ENCODE results near the gene ARL15.

ARL15 gene

DNA sequence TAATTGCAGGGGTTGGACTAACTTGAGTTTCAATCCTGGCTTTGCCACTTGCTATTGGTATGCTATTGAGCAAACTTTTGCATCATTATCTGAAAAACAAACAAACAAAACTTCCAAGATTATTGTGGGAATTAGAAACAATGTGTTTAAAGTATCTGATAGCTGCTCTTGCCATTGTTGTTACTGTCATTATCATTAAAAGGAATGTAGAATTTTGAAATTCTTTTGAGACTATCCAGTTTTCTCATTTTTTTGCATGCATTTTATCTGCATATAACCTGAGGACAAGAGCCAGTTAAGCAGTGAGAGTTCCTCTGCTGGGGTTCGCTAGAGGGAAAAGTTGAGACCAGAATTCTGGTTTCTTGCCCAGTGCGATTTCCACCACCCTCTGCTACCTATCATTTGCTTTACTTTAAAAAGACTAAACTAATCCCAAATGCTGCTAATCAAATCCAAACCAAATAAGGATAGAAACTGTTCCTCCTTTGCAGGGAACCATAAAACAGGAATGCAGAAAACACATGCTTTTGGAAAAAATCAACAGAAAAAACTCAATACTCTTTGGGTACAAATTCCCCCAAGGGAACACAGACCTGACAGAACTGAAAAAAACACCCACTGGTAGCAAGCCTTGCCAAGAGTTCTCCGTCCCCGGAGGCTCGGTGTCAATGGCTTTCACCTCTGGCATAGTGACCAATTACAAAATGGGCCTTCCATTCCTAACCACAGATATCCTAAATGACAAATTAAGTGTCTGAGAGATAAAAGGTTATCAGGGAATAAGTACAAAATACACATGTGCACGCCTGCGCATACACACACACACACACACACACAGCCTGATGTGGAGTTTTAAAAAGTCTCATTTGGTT lies 373.7 kb downstream of the ARL15 start:
- no peak overlapping the region for H3K4me3 Mint-ChIP-seq
- TF ChIP-seq, protein P1, sequence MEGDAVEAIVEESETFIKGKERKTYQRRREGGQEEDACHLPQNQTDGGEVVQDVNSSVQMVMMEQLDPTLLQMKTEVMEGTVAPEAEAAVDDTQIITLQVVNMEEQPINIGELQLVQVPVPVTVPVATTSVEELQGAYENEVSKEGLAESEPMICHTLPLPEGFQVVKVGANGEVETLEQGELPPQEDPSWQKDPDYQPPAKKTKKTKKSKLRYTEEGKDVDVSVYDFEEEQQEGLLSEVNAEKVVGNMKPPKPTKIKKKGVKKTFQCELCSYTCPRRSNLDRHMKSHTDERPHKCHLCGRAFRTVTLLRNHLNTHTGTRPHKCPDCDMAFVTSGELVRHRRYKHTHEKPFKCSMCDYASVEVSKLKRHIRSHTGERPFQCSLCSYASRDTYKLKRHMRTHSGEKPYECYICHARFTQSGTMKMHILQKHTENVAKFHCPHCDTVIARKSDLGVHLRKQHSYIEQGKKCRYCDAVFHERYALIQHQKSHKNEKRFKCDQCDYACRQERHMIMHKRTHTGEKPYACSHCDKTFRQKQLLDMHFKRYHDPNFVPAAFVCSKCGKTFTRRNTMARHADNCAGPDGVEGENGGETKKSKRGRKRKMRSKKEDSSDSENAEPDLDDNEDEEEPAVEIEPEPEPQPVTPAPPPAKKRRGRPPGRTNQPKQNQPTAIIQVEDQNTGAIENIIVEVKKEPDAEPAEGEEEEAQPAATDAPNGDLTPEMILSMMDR (IDR thresholded peaks at IDR 0.05): no peak
- H3K9me3 Mint-ChIP-seq: peaks cover 3% of the 10 kb centered on the region
- peak overlapping the region; percentile 61 for H3K27ac Mint-ChIP-seq
- no peak for DNase-seq
- H3K4me1 Mint-ChIP-seq: peaks cover 13% of the 10 kb centered on the region
- no peaks in the 10 kb centered on the region for H3K27me3 Mint-ChIP-seq (ENCODE audit: low read depth, poor library complexity)
- H3K36me3 Mint-ChIP-seq (ENCODE audit: low read depth): peaks cover 20% of the 10 kb centered on the region

GRCh38 chr5:53934151-53934820 lies 376.1 kb downstream of the ARL15 start:
- Mint-ChIP-seq H3K27ac (no peak overlapping the region), H3K4me1 (peaks cover 13% of the 10 kb centered on the region), H3K4me3 (no peak overlapping the region), H3K27me3 (ENCODE audit: low read depth, poor library complexity) (no peaks in the 10 kb centered on the region), H3K9me3 (peaks cover 2% of the 10 kb centered on the region), H3K36me3 (ENCODE audit: low read depth) (peaks cover 11% of the 10 kb centered on the region)
- TF ChIP-seq, protein P1 (IDR thresholded peaks at IDR 0.05): no peak
- no peak for DNase-seq

- TF ChIP-seq, protein P1 (IDR thresholded peaks at IDR 0.05): no peak
- H3K27me3 Mint-ChIP-seq (ENCODE audit: low read depth, poor library complexity): no peaks in the 10 kb centered on the region
- H3K9me3 Mint-ChIP-seq: no peaks in the 10 kb centered on the region
- no peak overlapping the region for H3K4me3 Mint-ChIP-seq
- H3K36me3 Mint-ChIP-seq (ENCODE audit: low read depth): no peaks in the 10 kb centered on the region
- DNase-seq: no peak
- peaks cover 19% of the 10 kb centered on the region for H3K4me1 Mint-ChIP-seq
- no peak overlapping the region for H3K27ac Mint-ChIP-seq
Observed at GRCh38 chr5:53932351-53932750, 378.0 kb downstream of the ARL15 start.

DNA sequence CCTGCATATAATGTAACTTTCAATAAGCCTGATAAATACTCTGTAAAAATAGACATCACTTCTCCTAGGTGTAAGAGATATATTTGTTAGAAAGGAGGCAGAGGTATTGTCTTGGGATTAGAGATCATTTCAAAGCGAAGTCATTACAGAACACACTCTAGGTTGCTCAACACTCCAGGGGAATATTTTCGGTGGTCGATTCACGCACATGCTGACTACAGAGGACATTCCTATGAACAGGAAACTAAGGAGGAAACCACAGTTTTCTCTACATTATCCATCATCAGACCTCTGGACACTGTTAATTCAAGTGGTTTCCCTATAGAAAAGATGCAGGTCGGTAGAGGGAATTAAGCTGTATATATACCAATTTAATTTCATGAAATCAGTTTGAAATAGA lies 379.9 kb downstream of the ARL15 start:
- TF ChIP-seq, protein P1 (IDR thresholded peaks at IDR 0.05): no peak
- Mint-ChIP-seq H3K9me3 (no peaks in the 10 kb centered on the region), H3K4me1 (peaks cover 10% of the 10 kb centered on the region), H3K4me3 (no peak overlapping the region), H3K27ac (no peak overlapping the region), H3K27me3 (ENCODE audit: low read depth, poor library complexity) (no peaks in the 10 kb centered on the region), H3K36me3 (ENCODE audit: low read depth) (no peaks in the 10 kb centered on the region)
- DNase-seq: no peak

- DNase-seq: no peak
- TF ChIP-seq, protein P1 (IDR thresholded peaks at IDR 0.05): no peak
- H3K4me3 Mint-ChIP-seq: no peak overlapping the region
- no peaks in the 10 kb centered on the region for H3K27me3 Mint-ChIP-seq (ENCODE audit: low read depth, poor library complexity)
- H3K4me1 Mint-ChIP-seq: peaks cover 9% of the 10 kb centered on the region
- H3K9me3 Mint-ChIP-seq: no peaks in the 10 kb centered on the region
- no peak overlapping the region for H3K27ac Mint-ChIP-seq
- H3K36me3 Mint-ChIP-seq (ENCODE audit: low read depth): no peaks in the 10 kb centered on the region
Observed at GRCh38 chr5:53929570-53929969, 380.8 kb downstream of the ARL15 start.

Data from nephron progenitor cell (in vitro differentiated cells).